Testis (tissue), 3 donors: ENCODE results near the gene ATP10A. TPM values are rescaled to one million over a fixed set of nuclear protein-coding genes. Genes with fewer than 3 reads are reported as not detected.

Experiments used
- DNase-seq: peaks from one replicate; pipeline ENCODE4 v3.0.0-alpha.2; 2019
- H3K27ac ChIP-seq, 2 donors: fragments of 200-600 bp; sonication (generic); one replicate each; pipeline ENCODE4 v1.5.1; 2019
- H3K27me3 ChIP-seq: fragments of 200-600 bp; sonication (generic); one replicate; pipeline ENCODE4 v1.5.1; 2019
- H3K36me3 ChIP-seq: fragments of 200-600 bp; sonication (generic); one replicate; pipeline ENCODE4 v1.5.1; 2017; ENCODE audit warnings: low read depth; ENCODE audit errors: missing control alignments
- H3K4me1 ChIP-seq: fragments of 200-600 bp; sonication (generic); one replicate; pipeline ENCODE4 v1.5.1; 2019
- H3K4me3 ChIP-seq, 2 donors: fragments of 200-600 bp; sonication (generic); one replicate each; pipeline ENCODE4 v1.5.1; 2017 to 2019
- H3K9me3 ChIP-seq: fragments of 200-600 bp; sonication (generic); one replicate; pipeline ENCODE4 v1.5.1; 2017
- POLR2A ChIP-seq: fragments of 450-650 bp; IDR thresholded peaks from one replicate; pipeline ENCODE4 v1.6.1; 2017; ENCODE audit warnings: antibody characterized with exemption, mild to moderate bottlenecking, moderate library complexity
- WGBS, 2 donors: methylation state at CpG; one replicate each; pipeline ENCODE4 v1.1.5; 2018; 5-methylcytosine and 5-hydroxymethylcytosine counted together
- intact Hi-C: fragments of 100-400 bp; cut with DNase I; formaldehyde crosslinking; loops from one replicate; pipeline ENCODE4 v1.15.1; 2023; ENCODE audit warnings: low total_unique reads
- polyA plus RNA-seq: library from polyadenylated mRNA; stranded (reverse); fragments of 350-450 nt; fragmentation: Illumina TruSeq; extraction: RNeasy Lipid Tissue Mini Kit (QIAGEN cat#74804); gene quantifications from one replicate; pipeline ENCODE4 v1.2.3, GENCODE V29; 2014; ENCODE audit warnings: low read depth, low replicate concordance; ENCODE audit not compliant: insufficient read depth
- total RNA-seq, 2 donors: library from RNA; depleted of rRNA; stranded (reverse); fragments of >200 nt; gene quantifications; one replicate each; pipeline ENCODE4 v1.2.3, GENCODE V29; 2016
- TF ChIP-seq, protein P1 (sequence below), 3 experiments: fragments of 450-650 bp in 2 of 3; fragments of 200-600 bp in 1 of 3; sonication (generic) in 1 of 3; IDR thresholded peaks; one replicate each; pipeline ENCODE4 v1.5.1; 2016 to 2019; ENCODE audit warnings: antibody characterized with exemption in 3 of 3, mild to moderate bottlenecking in 2 of 3, moderate library complexity in 1 of 3

The ATP10A gene
- total and polyA plus RNA-seq, 3 donors from 2014 or later: 13.6 to 26.5 (median 22.8) TPM

DNA sequence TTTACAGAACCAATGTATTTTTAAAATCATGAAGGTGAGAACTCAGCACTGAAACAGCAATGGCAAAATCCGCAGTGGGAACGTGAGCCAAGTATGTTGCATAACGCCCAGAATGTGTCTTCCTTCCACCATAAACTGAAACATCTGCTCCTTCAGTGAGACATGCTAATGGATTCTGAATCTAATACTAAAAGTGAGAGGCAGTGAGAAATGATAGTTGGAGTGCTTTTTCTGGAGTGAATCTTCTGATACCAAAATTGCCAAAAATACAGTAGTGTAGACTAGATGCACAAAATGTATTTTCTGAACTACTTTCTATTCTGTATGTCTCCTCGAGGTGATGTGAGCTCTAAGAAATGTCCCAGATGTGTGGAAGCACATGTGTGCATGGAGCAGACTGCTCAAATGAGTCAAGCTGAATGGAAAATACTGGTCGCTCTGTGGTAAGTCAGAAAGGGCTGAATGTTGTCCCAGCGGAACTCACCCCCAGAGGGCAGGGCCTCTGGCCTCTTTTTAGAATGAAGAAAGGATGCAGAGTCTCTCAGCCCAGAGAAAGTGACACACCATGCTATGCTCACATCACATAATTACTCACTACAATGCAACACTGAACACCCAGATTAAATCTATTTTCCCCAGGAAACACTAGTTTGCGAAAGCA is 73.0 kb downstream of the ATP10A start:
- WGBS, 2 donors: 44 to 56% methylated on average over 7 of the region's 7 CpGs
- H3K4me1 ChIP-seq: peaks cover 22% of the 10 kb centered on the region
- no peak overlapping the region for H3K4me3 ChIP-seq
- H3K36me3 ChIP-seq: no peaks in the 10 kb centered on the region
- no peaks in the 10 kb centered on the region for H3K27me3 ChIP-seq
- intact Hi-C loops: no loop called here
- H3K27ac ChIP-seq: peak overlapping the region in 1 of 2 donors; percentile 77
- no peak for TF ChIP-seq POLR2A
- TF ChIP-seq, protein P1, sequence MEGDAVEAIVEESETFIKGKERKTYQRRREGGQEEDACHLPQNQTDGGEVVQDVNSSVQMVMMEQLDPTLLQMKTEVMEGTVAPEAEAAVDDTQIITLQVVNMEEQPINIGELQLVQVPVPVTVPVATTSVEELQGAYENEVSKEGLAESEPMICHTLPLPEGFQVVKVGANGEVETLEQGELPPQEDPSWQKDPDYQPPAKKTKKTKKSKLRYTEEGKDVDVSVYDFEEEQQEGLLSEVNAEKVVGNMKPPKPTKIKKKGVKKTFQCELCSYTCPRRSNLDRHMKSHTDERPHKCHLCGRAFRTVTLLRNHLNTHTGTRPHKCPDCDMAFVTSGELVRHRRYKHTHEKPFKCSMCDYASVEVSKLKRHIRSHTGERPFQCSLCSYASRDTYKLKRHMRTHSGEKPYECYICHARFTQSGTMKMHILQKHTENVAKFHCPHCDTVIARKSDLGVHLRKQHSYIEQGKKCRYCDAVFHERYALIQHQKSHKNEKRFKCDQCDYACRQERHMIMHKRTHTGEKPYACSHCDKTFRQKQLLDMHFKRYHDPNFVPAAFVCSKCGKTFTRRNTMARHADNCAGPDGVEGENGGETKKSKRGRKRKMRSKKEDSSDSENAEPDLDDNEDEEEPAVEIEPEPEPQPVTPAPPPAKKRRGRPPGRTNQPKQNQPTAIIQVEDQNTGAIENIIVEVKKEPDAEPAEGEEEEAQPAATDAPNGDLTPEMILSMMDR (IDR thresholded peaks at IDR 0.05): no peak
- no peaks in the 10 kb centered on the region for H3K9me3 ChIP-seq
- DNase-seq: peak; percentile 74

DNA sequence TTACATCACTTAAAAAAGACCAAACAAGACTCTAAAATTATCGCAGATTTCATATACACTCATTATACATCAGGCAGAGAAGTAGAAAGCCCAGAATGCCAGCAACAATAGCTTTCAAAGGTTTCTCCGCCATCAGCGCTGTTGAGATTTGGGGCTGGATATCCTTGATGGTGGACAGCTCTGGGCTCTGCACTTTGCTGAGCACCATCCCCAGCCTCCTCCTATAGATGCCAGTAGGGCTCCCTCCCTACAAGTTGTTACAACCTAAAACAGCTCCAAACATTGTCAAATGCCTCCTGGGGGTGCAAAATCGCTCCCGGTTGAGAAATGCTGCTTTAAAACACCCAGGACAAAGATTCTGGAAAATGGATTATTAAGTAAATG is 73.5 kb downstream of the ATP10A start:
- Histone ChIP-seq H3K4me1 (peaks cover 22% of the 10 kb centered on the region), H3K36me3 (no peaks in the 10 kb centered on the region), H3K9me3 (no peaks in the 10 kb centered on the region), H3K27me3 (no peaks in the 10 kb centered on the region), H3K27ac (peak overlapping the region in 1 of 2 donors; percentile 77), H3K4me3 (no peak overlapping the region)
- 64 to 66% methylated on average over 5 of the region's 5 CpGs for WGBS, 2 donors
- intact Hi-C loops: no loop called here
- DNase-seq: no peak
- TF ChIP-seq, protein P1 (IDR thresholded peaks at IDR 0.05): no peak
- TF ChIP-seq POLR2A: no peak

DNA sequence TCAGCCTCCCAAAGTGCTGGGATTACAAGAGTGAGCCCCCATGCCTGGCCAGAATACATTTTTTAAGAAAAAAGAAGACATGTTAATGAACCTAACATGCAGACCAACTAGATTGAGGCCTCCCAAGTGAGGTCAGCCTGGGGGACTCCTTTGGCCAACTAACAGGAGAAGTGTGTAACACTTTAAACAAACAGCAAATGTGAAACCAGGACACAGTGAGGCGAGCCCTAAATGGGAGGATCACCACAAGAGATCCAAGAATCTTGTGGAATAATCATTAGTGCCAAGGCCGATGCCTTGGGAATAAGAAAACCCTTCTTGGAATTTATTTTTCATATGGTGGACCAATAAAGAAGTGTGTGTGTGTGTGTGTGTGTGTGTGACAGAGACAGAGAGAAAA is 73.9 kb downstream of the ATP10A start:
- Histone ChIP-seq H3K36me3 (no peaks in the 10 kb centered on the region), H3K4me1 (peaks cover 22% of the 10 kb centered on the region), H3K4me3 (no peak overlapping the region), H3K27ac (peak overlapping the region; percentile 21 to 77), H3K9me3 (no peaks in the 10 kb centered on the region), H3K27me3 (no peaks in the 10 kb centered on the region)
- 46 to 74% methylated on average over 2 of the region's 2 CpGs for WGBS, 2 donors
- intact Hi-C loops: no loop called here
- TF ChIP-seq, protein P1 (IDR thresholded peaks at IDR 0.05): no peak
- TF ChIP-seq POLR2A: no peak
- peak; percentile 38 for DNase-seq

DNA sequence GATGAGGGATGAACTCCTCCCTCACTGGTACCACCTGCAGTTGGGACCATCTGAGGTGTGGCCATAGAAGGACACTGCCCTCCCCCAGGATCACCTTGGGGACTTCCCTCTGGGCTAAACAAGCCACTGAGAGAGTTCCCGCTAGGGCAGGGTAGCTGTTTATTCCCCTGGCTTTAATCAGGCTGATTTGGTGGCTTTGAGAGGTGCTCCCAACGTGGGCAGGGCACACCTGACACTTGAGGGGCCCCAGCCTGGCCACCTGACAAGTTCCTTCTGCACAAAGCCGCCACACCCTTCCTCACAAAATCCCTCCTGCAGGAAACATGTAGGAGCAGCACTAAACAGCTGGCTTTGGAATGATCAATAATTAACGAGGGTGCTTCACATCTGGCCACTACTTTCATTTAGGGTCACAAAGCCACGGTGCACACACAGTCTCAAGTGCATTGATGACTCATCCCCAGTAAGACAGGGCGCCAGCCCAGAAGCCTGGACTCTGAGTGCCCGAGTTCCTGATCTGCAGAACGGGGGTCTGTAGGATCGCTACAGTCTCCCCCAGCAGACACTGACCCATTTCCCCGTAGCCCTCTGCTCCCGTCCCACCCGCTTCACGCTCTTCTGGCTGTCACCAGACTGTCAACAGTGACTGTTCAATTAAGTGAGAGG is 75.1 kb downstream of the ATP10A start:
- DNase-seq: no peak
- TF ChIP-seq POLR2A: no peak
- TF ChIP-seq, protein P1 (IDR thresholded peaks at IDR 0.05): no peak
- H3K36me3 ChIP-seq: no peaks in the 10 kb centered on the region
- no peaks in the 10 kb centered on the region for H3K27me3 ChIP-seq
- no peaks in the 10 kb centered on the region for H3K9me3 ChIP-seq
- intact Hi-C loops: no loop called here
- WGBS, 2 donors: 61 to 69% methylated on average over 13 of the region's 13 CpGs
- peaks cover 22% of the 10 kb centered on the region for H3K4me1 ChIP-seq
- peak overlapping the region in 1 of 2 donors; percentile 77 for H3K27ac ChIP-seq
- H3K4me3 ChIP-seq: no peak overlapping the region
